Kidney (tissue), 14 donors: Measurements from ENCODE around the gene LENG1. TPM values are rescaled to one million over a fixed set of nuclear protein-coding genes. Genes with fewer than 3 reads are reported as not detected.

Experiments used
- DNase-seq, 5 donors: peaks; one replicate each; pipeline ENCODE4 v3.0.0-alpha.2; 2013 to 2020
- FAIRE-seq: peaks from 2 replicates; lab custom pipeline; 2012; peaks lifted over from hg19 to GRCh38; lab: Jason Lieb, UNC
- H3K27ac ChIP-seq, 2 donors: one replicate each; pipeline ENCODE4 v1.7.0; 2013; ENCODE audit warnings: low read depth in 2 of 2, low read length in 2 of 2, inconsistent platforms in 1 of 2
- H3K27me3 ChIP-seq: one replicate; pipeline ENCODE4 v1.7.1; 2013; ENCODE audit warnings: low read length, inconsistent platforms; ENCODE audit not compliant: control insufficient read depth, insufficient read depth
- H3K36me3 ChIP-seq, 3 donors: one replicate each; pipeline versions ENCODE4 v1.7.0 to v1.7.1; 2013; ENCODE audit warnings: low read length in 3 of 3, control low read depth in 1 of 3, inconsistent platforms in 1 of 3; ENCODE audit not compliant: insufficient read depth in 3 of 3, control insufficient read depth in 2 of 3
- H3K4me1 ChIP-seq, 3 donors: one replicate each; pipeline versions ENCODE4 v1.7.0 to v1.7.1; 2013; ENCODE audit warnings: low read length in 3 of 3, inconsistent platforms in 1 of 3, low read depth in 1 of 3; ENCODE audit not compliant: control insufficient read depth in 2 of 3, insufficient read depth in 2 of 3
- H3K4me3 ChIP-seq, 3 donors: one replicate each; pipeline versions ENCODE4 v1.7.0 to v1.8.1; 2013; ENCODE audit warnings: low read length in 3 of 3, control low read depth in 1 of 3, inconsistent platforms in 1 of 3
- H3K9ac ChIP-seq, 3 donors: one replicate each; pipeline versions ENCODE4 v1.7.0 to v1.7.1; 2013; ENCODE audit warnings: low read length in 3 of 3, control low read depth in 1 of 3, inconsistent platforms in 1 of 3
- H3K9me3 ChIP-seq, 3 donors: one replicate each; pipeline versions ENCODE4 v1.7.0 to v1.7.1; 2013; ENCODE audit warnings: low read length in 3 of 3, control low read depth in 1 of 3, inconsistent platforms in 1 of 3; ENCODE audit not compliant: control insufficient read depth in 2 of 3, insufficient read depth in 1 of 3
- CTCF ChIP-seq: IDR thresholded peaks from 3 replicates; pipeline ENCODE4 v1.5.1; 2012; ENCODE audit warnings: mild to moderate bottlenecking, moderate library complexity, borderline replicate concordance; ENCODE audit not compliant: insufficient read depth; ENCODE audit errors: extremely low read depth
- intact Hi-C: fragments of 100-400 bp; cut with DNase I; formaldehyde crosslinking; loops from one replicate; pipeline ENCODE4 v1.11.1; 2022
- polyA plus RNA-seq: library from polyadenylated mRNA; stranded (reverse); fragments of 350-450 nt; fragmentation: Illumina TruSeq; extraction: RNeasy Lipid Tissue Mini Kit (QIAGEN cat#74804); gene quantifications from one replicate; pipeline ENCODE4 v1.2.3, GENCODE V29; 2014; ENCODE audit warnings: low read depth, low replicate concordance; ENCODE audit not compliant: insufficient read depth
- total RNA-seq: library from RNA; stranded (reverse); fragmentation: NEBNext Ultra II Directional; extraction: Animal tissue kit (Norgen Biotek cat#: 25700); gene quantifications from one replicate; pipeline ENCODE4 v1.2.1, GENCODE V29; 2021
- donor health status: control.
- donor health status: control.
- donor health status: control.
- donor health status: control.
- donor health status: control.
- donor health status: DM: yes; HTN: yes; CAD: no.
- donor health status: Normal renal cell carcinoma (clear cell type).

The LENG1 gene
- total and polyA plus RNA-seq, 2 donors from 2014 or later = 8.0 to 12.2 TPM

- FAIRE-seq (no peak), DNase-seq (peak; percentile 97 to 99 (median 98))
- Histone ChIP-seq H3K9me3 (no peaks in the 10 kb centered on the region), H3K9ac (peak within 1 kb of the TSS; percentile 79 to 96 (median 85)), H3K27ac (peak within 1 kb of the TSS; percentile 94 to 96), H3K4me1 (peaks cover 0 to 17% (median 0%) of the 10 kb centered on the region in 3 donors), H3K27me3 (no peaks in the 10 kb centered on the region), H3K36me3 (peaks cover 0 to 9% (median 0%) of the 10 kb centered on the region in 3 donors), H3K4me3 (peak within 1 kb of the TSS; percentile 93 to 99 (median 94))
- intact Hi-C loops = no loop called here
- TF ChIP-seq CTCF = peak; percentile 2
Measured at GRCh38 chr19:54115109-54116063, 44.1 kb downstream of the LENG1 start, which contains the start of the genes PRPF31 and TFPT. PRPF31 (plus strand) TSS chr19:54115754; CDS start chr19:54118279, 2,525 bp downstream. TFPT (minus strand) TSS chr19:54115657; CDS start chr19:54115269, 388 bp downstream.

GRCh38 chr19:54114340-54115108 lies 45.0 kb downstream of the LENG1 start:
- intact Hi-C loops = no loop called here
- FAIRE-seq = no peak
- H3K27ac ChIP-seq = no peak overlapping the region

GRCh38 chr19:54109651-54110050 lies 49.9 kb downstream of the LENG1 start:
- no peak overlapping the region for H3K4me3 ChIP-seq
- TF ChIP-seq CTCF = no peak
- no peaks in the 10 kb centered on the region for H3K9me3 ChIP-seq
- no peak overlapping the region for H3K27ac ChIP-seq
- peaks cover 0 to 12% (median 12%) of the 10 kb centered on the region in 3 donors for H3K36me3 ChIP-seq
- H3K9ac ChIP-seq = no peak overlapping the region
- H3K27me3 ChIP-seq = no peaks in the 10 kb centered on the region
- DNase-seq (peak in 1 of 5 donors; percentile 82), FAIRE-seq (no peak)
- intact Hi-C loops = no loop called here
- H3K4me1 ChIP-seq = peaks cover 0 to 8% (median 0%) of the 10 kb centered on the region in 3 donors

More at GRCh38 chr19:54114340-54115108, 45.0 kb downstream of the LENG1 start:
- H3K4me3 ChIP-seq = peak overlapping the region; percentile 93 to 99 (median 94)
- H3K4me1 ChIP-seq = peaks cover 0 to 17% (median 0%) of the 10 kb centered on the region in 3 donors
- no peaks in the 10 kb centered on the region for H3K9me3 ChIP-seq
- no peak for TF ChIP-seq CTCF
- no peaks in the 10 kb centered on the region for H3K27me3 ChIP-seq
- DNase-seq = peak in 4 of 5 donors; percentile 25 to 85 (median 59)
- H3K36me3 ChIP-seq = peaks cover 0 to 8% (median 0%) of the 10 kb centered on the region in 3 donors
- peak overlapping the region; percentile 68 to 96 (median 79) for H3K9ac ChIP-seq
